ENCODE measurements around the gene NLRP6.

- TF ChIP-seq POLR2A (IDR thresholded peaks at IDR 0.05), result peak in 1 of 2 donors; percentile 13
- TF ChIP-seq CTCF (IDR thresholded peaks at IDR 0.05), result no peak
- peak in 1 of 2 donors; percentile 3 for TF ChIP-seq POLR2AphosphoS5 (IDR thresholded peaks at IDR 0.05; ENCODE audit: insufficient read depth in 1 of 2, low read depth in 1 of 2)
Observed at GRCh38 chr11:269146-269890, 8.9 kb upstream of the NLRP6 start.
